H9 (cell line): ENCODE data around the gene BCLAF1. TPM values are rescaled to one million over a fixed set of nuclear protein-coding genes. Genes with fewer than 3 reads are reported as not detected.

Experiments used
- DNase-seq: peaks from one replicate; pipeline ENCODE4 v3.0.0-alpha.2; 2017
- H2AFZ ChIP-seq: one replicate; pipeline ENCODE4 v1.6.1; 2013; ENCODE audit warnings: mild to moderate bottlenecking, low read length, control low read depth, moderate library complexity
- H2AK5ac ChIP-seq: 2 replicates; pipeline ENCODE4 v1.6.1; 2013; ENCODE audit warnings: low read length, control low read depth, mixed read lengths; ENCODE audit not compliant: insufficient read length
- H2BK120ac ChIP-seq: one replicate; pipeline ENCODE4 v1.6.1; 2013; ENCODE audit warnings: low read depth, mild to moderate bottlenecking, low read length, control low read depth, inconsistent platforms; ENCODE audit not compliant: poor library complexity, severe bottlenecking
- H2BK12ac ChIP-seq: 2 replicates; pipeline ENCODE4 v1.6.1; 2013; ENCODE audit warnings: low read length, control low read depth, mixed read lengths, low read depth; ENCODE audit not compliant: insufficient read length
- H2BK15ac ChIP-seq: 2 replicates; pipeline ENCODE4 v1.6.1; 2013; ENCODE audit warnings: low read depth, low read length, control low read depth
- H2BK20ac ChIP-seq: one replicate; pipeline ENCODE4 v1.6.1; 2013; ENCODE audit warnings: low read depth, mild to moderate bottlenecking, low read length, control low read depth, inconsistent platforms; ENCODE audit not compliant: poor library complexity, severe bottlenecking
- H2BK5ac ChIP-seq: 2 replicates; pipeline ENCODE4 v1.6.1; 2013; ENCODE audit warnings: low read length, control low read depth, mixed read lengths; ENCODE audit not compliant: insufficient read length
- H3K14ac ChIP-seq: 2 replicates; pipeline ENCODE4 v1.6.1; 2013; ENCODE audit warnings: low read length, control low read depth; ENCODE audit not compliant: insufficient read depth
- H3K18ac ChIP-seq: 2 replicates; pipeline ENCODE4 v1.6.1; 2013; ENCODE audit warnings: low read depth, mild to moderate bottlenecking, mixed read lengths, low read length, control low read depth; ENCODE audit not compliant: insufficient read length
- H3K23ac ChIP-seq: 2 replicates; pipeline ENCODE4 v1.6.1; 2013; ENCODE audit warnings: low read length, control low read depth, mixed read lengths, low read depth; ENCODE audit not compliant: insufficient read length
- H3K23me2 ChIP-seq: 2 replicates; pipeline ENCODE4 v1.6.1; 2013; ENCODE audit warnings: low read depth, mild to moderate bottlenecking, mixed read lengths, low read length, control low read depth; ENCODE audit not compliant: insufficient read length, poor library complexity, severe bottlenecking
- H3K27ac ChIP-seq: 2 replicates; pipeline ENCODE4 v1.5.1; 2013; ENCODE audit warnings: low read length, control low read depth, mixed read lengths, low read depth; ENCODE audit not compliant: insufficient read length
- H3K27me3 ChIP-seq: 2 replicates; pipeline ENCODE4 v1.6.1; 2013; ENCODE audit warnings: low read length, control low read depth, inconsistent platforms; ENCODE audit not compliant: insufficient read depth
- H3K4ac ChIP-seq: 2 replicates; pipeline ENCODE4 v1.6.1; 2013; ENCODE audit warnings: low read depth, mild to moderate bottlenecking, control low read depth, inconsistent platforms, low read length, moderate library complexity
- H3K4me1 ChIP-seq: 2 replicates; pipeline ENCODE4 v1.6.1; 2013; ENCODE audit warnings: low read length, control low read depth, inconsistent platforms; ENCODE audit not compliant: insufficient read depth
- H3K4me2 ChIP-seq: 2 replicates; pipeline ENCODE4 v1.6.1; 2013; ENCODE audit warnings: low read length, control low read depth, mixed read lengths; ENCODE audit not compliant: insufficient read length, insufficient read depth
- H3K56ac ChIP-seq: 2 replicates; pipeline ENCODE4 v1.6.1; 2013; ENCODE audit warnings: low read depth, mild to moderate bottlenecking, mixed read lengths, low read length, control low read depth; ENCODE audit not compliant: insufficient read length
- H3K79me1 ChIP-seq: 2 replicates; pipeline ENCODE4 v1.6.1; 2013; ENCODE audit warnings: low read depth, mild to moderate bottlenecking, moderate library complexity, low read length, control low read depth, inconsistent platforms; ENCODE audit not compliant: insufficient read depth, poor library complexity, severe bottlenecking
- H3K79me2 ChIP-seq: 2 replicates; pipeline ENCODE4 v1.6.1; 2013; ENCODE audit warnings: low read length, control low read depth, inconsistent platforms; ENCODE audit not compliant: insufficient read depth
- H3K9ac ChIP-seq: 2 replicates; pipeline ENCODE4 v1.6.1; 2013; ENCODE audit warnings: low read length, control low read depth, mixed read lengths; ENCODE audit not compliant: insufficient read length; ENCODE audit errors: extremely low read depth
- H3K9me3 ChIP-seq: one replicate; pipeline ENCODE4 v1.6.1; 2013; ENCODE audit warnings: low read depth, low read length, inconsistent platforms; ENCODE audit not compliant: control insufficient read depth
- H3T11ph ChIP-seq: one replicate; pipeline ENCODE4 v1.6.1; 2013; ENCODE audit warnings: mild to moderate bottlenecking, low read length, control low read depth, inconsistent platforms
- H4K20me1 ChIP-seq: one replicate; pipeline ENCODE4 v1.6.1; 2013; ENCODE audit not compliant: control insufficient read depth, insufficient read length, insufficient read depth
- H4K5ac ChIP-seq: 2 replicates; pipeline ENCODE4 v1.6.1; 2013; ENCODE audit warnings: low read depth, mild to moderate bottlenecking, mixed read lengths, low read length, control low read depth; ENCODE audit not compliant: insufficient read length
- H4K8ac ChIP-seq: replicated peaks from 2 replicates; pipeline ENCODE4 v1.6.1; 2013; ENCODE audit warnings: low read length, control low read depth, mixed read lengths, low read depth; ENCODE audit not compliant: insufficient read length
- H4K91ac ChIP-seq: 2 replicates; pipeline ENCODE4 v1.6.1; 2013; ENCODE audit warnings: low read depth, mild to moderate bottlenecking, moderate library complexity, mixed read lengths, low read length, control low read depth; ENCODE audit not compliant: insufficient read length
- H3K27ac Mint-ChIP-seq, 3 experiments: 2 replicates in 2 of 3; 3 replicates in 1 of 3; pipeline ENCODE4 v1.8.0; 2020 to 2021; ENCODE audit warnings: mixed read lengths in 3 of 3, mild to moderate bottlenecking in 1 of 3, moderate library complexity in 1 of 3
- H3K27me3 Mint-ChIP-seq: 2 replicates; pipeline ENCODE4 v1.8.0; 2021; ENCODE audit warnings: low read depth, mild to moderate bottlenecking, moderate library complexity, mixed read lengths
- H3K36me3 Mint-ChIP-seq, 3 experiments: 2 replicates in 2 of 3; 3 replicates in 1 of 3; pipeline ENCODE4 v1.8.0; 2020 to 2021; ENCODE audit warnings: low read depth in 3 of 3, mixed read lengths in 3 of 3; ENCODE audit not compliant: insufficient read depth in 1 of 3
- H3K4me1 Mint-ChIP-seq, 2 experiments: 2 replicates each; pipeline ENCODE4 v1.8.0; 2020; ENCODE audit warnings: mixed read lengths in 2 of 2
- H3K4me3 Mint-ChIP-seq, 2 experiments: 2 replicates in 1 of 2; 3 replicates in 1 of 2; pipeline ENCODE4 v1.8.0; 2020 to 2021; ENCODE audit warnings: mild to moderate bottlenecking in 2 of 2, mixed read lengths in 2 of 2, moderate library complexity in 1 of 2
- H3K9me3 Mint-ChIP-seq, 2 experiments: 2 replicates in 1 of 2; 3 replicates in 1 of 2; pipeline ENCODE4 v1.8.0; 2020; ENCODE audit warnings: mild to moderate bottlenecking in 2 of 2, mixed read lengths in 2 of 2, moderate library complexity in 1 of 2
- CTCF ChIP-seq: fragments of 200-600 bp; sonication (generic); conservative IDR thresholded peaks from 3 replicates; pipeline ENCODE4 v1.8.0; 2021; ENCODE audit warnings: antibody characterized with exemption, mild to moderate bottlenecking
- WGBS: extraction: QIAGEN DNeasy Blood & Tissue Kit; methylation state at CpG from one replicate; pipeline ENCODE4 v1.1.7; 2013; ENCODE audit warnings: missing lambda C conversion rate, low lambda C conversion rate, mixed read lengths; ENCODE audit not compliant: insufficient read length; ENCODE audit errors: extremely low coverage; 5-methylcytosine and 5-hydroxymethylcytosine counted together
- total RNA-seq: library from RNA; stranded (reverse); gene quantifications from 2 replicates; pipeline ENCODE4 v1.2.1, GENCODE V29; 2021

Gene BCLAF1
- total RNA-seq, 1 experiment from 2014 or later: 257 TPM

GRCh38 chr6:136284909-136285308 is 4.7 kb downstream of the BCLAF1 start:
- H3K9ac ChIP-seq: no peak overlapping the region
- H3K18ac ChIP-seq: no peak overlapping the region
- no peak overlapping the region for H3T11ph ChIP-seq
- no peak overlapping the region for H2BK15ac ChIP-seq
- H2BK5ac ChIP-seq: peak overlapping the region; percentile 92
- H3K27ac Mint-ChIP-seq: peak overlapping the region; percentile 31 to 73 (median 38); a peak in 6 of 7 replicates
- H4K8ac ChIP-seq: no peak overlapping the region
- no peak overlapping the region for H3K56ac ChIP-seq
- H3K23me2 ChIP-seq: peaks cover under 1% of the 10 kb centered on the region
- H3K27me3 Mint-ChIP-seq: peaks cover 2% of the 10 kb centered on the region
- H3K79me2 ChIP-seq: peaks cover 75% of the 10 kb centered on the region
- H3K23ac ChIP-seq: no peak overlapping the region
- TF ChIP-seq CTCF: no peak
- H3K4me2 ChIP-seq: peak overlapping the region; percentile 31
- H2BK120ac ChIP-seq: no peak overlapping the region
- H2AK5ac ChIP-seq: no peak overlapping the region
- peaks cover 9 to 34% (median 29%) of the 10 kb centered on the region in 3 experiments for H3K36me3 Mint-ChIP-seq
- no peak overlapping the region for H3K4ac ChIP-seq
- no peak overlapping the region for H3K14ac ChIP-seq
- H3K27me3 ChIP-seq: no peaks in the 10 kb centered on the region
- H2BK20ac ChIP-seq: no peak overlapping the region
- H4K91ac ChIP-seq: no peak overlapping the region
- no peak overlapping the region for H4K5ac ChIP-seq
- H3K4me3 Mint-ChIP-seq: peak overlapping the region in 1 of 2 experiments; percentile 50; a peak in 2 of 5 replicates
- no peaks in the 10 kb centered on the region for H3K9me3 ChIP-seq
- no peak overlapping the region for H2AFZ ChIP-seq
- WGBS: no CpG with 5 or more reads among the region's 2 CpGs
- H3K27ac ChIP-seq: no peak overlapping the region
- H3K79me1 ChIP-seq: no peaks in the 10 kb centered on the region
- H3K4me1 Mint-ChIP-seq: peaks cover 41 to 51% of the 10 kb centered on the region in 2 experiments
- no peak overlapping the region for H2BK12ac ChIP-seq
- H4K20me1 ChIP-seq: no peaks in the 10 kb centered on the region
- no peaks in the 10 kb centered on the region; the same call in 1 of the 2 replicates for H3K4me1 ChIP-seq
- H3K9me3 Mint-ChIP-seq: peaks cover 0 to 6% of the 10 kb centered on the region in 2 experiments; a peak in 2 of 5 replicates
- DNase-seq: no peak
